Lung (tissue), 12 donors: Measurements from ENCODE around the gene RAE1. TPM values are rescaled to one million over a fixed set of nuclear protein-coding genes. Genes with fewer than 3 reads are reported as not detected.

Experiments used
- ATAC-seq: fragments of 200-7000 bp; cut with Tn5 transposase; one replicate; pipeline ENCODE4 v1.9.1; 2020; ENCODE audit warnings: moderate number of reproducible peaks; ENCODE audit not compliant: insufficient read depth, low FRiP score
- DNase-seq, 3 donors: peaks; one replicate each; pipeline ENCODE4 v3.0.0-alpha.2; 2013 to 2017
- H3K27ac ChIP-seq, 2 donors: one replicate each; pipeline ENCODE4 v1.5.1; 2013; ENCODE audit warnings: mild to moderate bottlenecking in 2 of 2, moderate library complexity in 2 of 2, control low read depth in 1 of 2, inconsistent platforms in 1 of 2, low read depth in 1 of 2, low read length in 1 of 2
- H3K27me3 ChIP-seq, 3 donors: one replicate each; pipeline ENCODE4 v1.5.1; 2013; ENCODE audit warnings: low read length in 2 of 3; ENCODE audit not compliant: control insufficient read depth in 3 of 3, insufficient read depth in 3 of 3
- H3K36me3 ChIP-seq, 4 donors: one replicate each; pipeline ENCODE4 v1.5.1; 2013; ENCODE audit warnings: low read length in 4 of 4, mild to moderate bottlenecking in 1 of 4, moderate library complexity in 1 of 4; ENCODE audit not compliant: control insufficient read depth in 4 of 4, insufficient read depth in 4 of 4
- H3K4me1 ChIP-seq, 5 donors: one replicate each; pipeline ENCODE4 v1.5.1; 2013; ENCODE audit warnings: low read length in 5 of 5, mild to moderate bottlenecking in 2 of 5, moderate library complexity in 1 of 5; ENCODE audit not compliant: control insufficient read depth in 5 of 5, insufficient read depth in 5 of 5
- H3K4me3 ChIP-seq: one replicate; pipeline ENCODE4 v1.5.1; 2013; ENCODE audit warnings: mild to moderate bottlenecking, control low read depth, moderate library complexity
- H3K9ac ChIP-seq, 2 donors: one replicate each; pipeline ENCODE4 v1.5.1; 2013; ENCODE audit warnings: low read length in 2 of 2, control low read depth in 1 of 2; ENCODE audit not compliant: insufficient read depth in 1 of 2
- H3K9me3 ChIP-seq, 4 donors: one replicate each; pipeline ENCODE4 v1.5.1; 2013; ENCODE audit warnings: low read length in 3 of 4, mild to moderate bottlenecking in 1 of 4, moderate library complexity in 1 of 4; ENCODE audit not compliant: control insufficient read depth in 4 of 4, insufficient read depth in 3 of 4
- CTCF ChIP-seq: IDR thresholded peaks from 2 replicates; pipeline ENCODE4 v1.5.1; 2012; ENCODE audit warnings: mild to moderate bottlenecking; ENCODE audit errors: control extremely low read depth, extremely low read depth
- WGBS, 2 donors: extraction: QIAGEN DNeasy Blood & Tissue Kit; methylation state at CpG; one replicate each; pipeline ENCODE4 v1.1.7; 2013; 5-methylcytosine and 5-hydroxymethylcytosine counted together
- polyA plus RNA-seq, 2 donors: library from polyadenylated mRNA; stranded (reverse); fragments of 200-250 nt; gene quantifications; one replicate each; pipeline ENCODE4 v1.2.1, GENCODE V29; 2013
- total RNA-seq, 2 donors: library from RNA; depleted of rRNA in 1 of 2; stranded (reverse); fragments of >200 nt in 1 of 2; gene quantifications; one replicate each; pipeline ENCODE4 v1.2.1, GENCODE V29; 2014 to 2021
- donor health status: control.
- donor health status: control.
- donor health status: Bipolar disorder and iron deficiency.
- donor health status: healthy.
- donor health status: DM: yes; HTN: yes; CAD: no.

Gene RAE1
- total and polyA plus RNA-seq, 4 donors = 9.7 to 31.0 (median 20.7) TPM

GRCh38 chr20:57313230-57313629, 37.8 kb upstream of the RAE1 start:
- no peak overlapping the region for H3K27ac ChIP-seq
- WGBS, 2 donors = 57 to 58% methylated on average over 5 of the region's 5 CpGs
- no peak overlapping the region for H3K4me3 ChIP-seq
- no peaks in the 10 kb centered on the region for H3K4me1 ChIP-seq
- H3K9ac ChIP-seq = no peak overlapping the region
- no peaks in the 10 kb centered on the region for H3K36me3 ChIP-seq
- no peak for TF ChIP-seq CTCF
- DNase-seq = no peak
- ATAC-seq = no peak
- H3K27me3 ChIP-seq = no peaks in the 10 kb centered on the region
- peaks cover 0 to 2% (median 0%) of the 10 kb centered on the region in 4 donors for H3K9me3 ChIP-seq

- no peaks in the 10 kb centered on the region for H3K4me1 ChIP-seq
- ATAC-seq (no peak), DNase-seq (no peak)
- TF ChIP-seq CTCF = no peak
- no peaks in the 10 kb centered on the region for H3K36me3 ChIP-seq
- 89 to 91% methylated on average over 5 of the region's 5 CpGs for whole genome bisulfite sequencing, 2 donors
- H3K4me3 ChIP-seq = no peak overlapping the region
- H3K27ac ChIP-seq = no peak overlapping the region
- H3K9me3 ChIP-seq = peaks cover 0 to 2% (median 0%) of the 10 kb centered on the region in 4 donors
- no peak overlapping the region for H3K9ac ChIP-seq
- H3K27me3 ChIP-seq = no peaks in the 10 kb centered on the region
Measured at GRCh38 chr20:57313951-57314350, 37.1 kb upstream of the RAE1 start.

- ATAC-seq (no peak), DNase-seq (no peak)
- 78 to 82% methylated on average over 8 of the region's 8 CpGs for WGBS, 2 donors
- H3K4me3 ChIP-seq = no peak overlapping the region
- no peak overlapping the region for H3K9ac ChIP-seq
- peaks cover 0 to 4% (median 0%) of the 10 kb centered on the region in 3 donors for H3K27me3 ChIP-seq
- H3K36me3 ChIP-seq = no peaks in the 10 kb centered on the region
- TF ChIP-seq CTCF = no peak
- H3K4me1 ChIP-seq = no peaks in the 10 kb centered on the region
- peaks cover 0 to 2% (median 0%) of the 10 kb centered on the region in 4 donors for H3K9me3 ChIP-seq
- H3K27ac ChIP-seq = no peak overlapping the region
Measured at GRCh38 chr20:57315083-57315975, 35.7 kb upstream of the RAE1 start.
